GM18867 (cell line): ENCODE data around the gene DESI1.
A peak's percentile ranks its signal among the peaks of the same experiment; 100 is the strongest.
"Not testable (repeated sequence)": the region's sequence is repeated elsewhere in the genome, so short reads cannot be mapped to it uniquely, and the experiment has no call there.

ENCODE experiments used
- ATAC-seq: cut with Tn5 transposase; IDR thresholded peaks from one replicate; pipeline ENCODE4 v1.9.1; 2021; ENCODE audit warnings: mild to moderate bottlenecking, moderate library complexity; ENCODE audit not compliant: unreplicated experiment

The DESI1 gene

DNA sequence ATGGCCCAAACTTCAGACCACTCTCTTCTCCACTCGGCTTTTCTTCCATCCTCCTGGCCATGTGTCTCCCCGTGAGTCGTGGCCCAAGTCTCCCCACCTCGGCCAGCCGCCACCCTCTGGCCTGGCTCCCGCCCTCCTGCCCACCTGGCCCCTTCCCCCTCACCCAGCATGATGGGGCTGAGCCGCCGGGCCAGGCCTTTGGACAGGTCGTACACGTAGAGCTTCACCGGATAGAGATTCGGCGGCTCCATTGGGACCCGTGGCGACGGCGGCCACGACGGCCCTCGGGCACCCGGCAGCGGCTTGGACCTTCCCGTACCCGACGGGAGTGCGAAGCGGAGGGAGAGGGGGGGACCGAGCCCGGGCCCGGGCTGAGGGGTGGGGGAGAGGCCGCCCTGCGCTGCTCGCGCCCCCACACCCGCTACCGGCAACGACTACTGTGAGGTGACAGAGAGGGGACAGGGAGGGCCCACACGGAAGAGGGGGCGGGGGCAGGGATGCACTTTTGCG, at the start of gene DESI1:
DESI1 (minus strand) TSS at position 455 of the 510 bp plus-strand sequence; CDS start at position 251, 204 bp downstream.
- peak; percentile 25 for ATAC-seq

DNA sequence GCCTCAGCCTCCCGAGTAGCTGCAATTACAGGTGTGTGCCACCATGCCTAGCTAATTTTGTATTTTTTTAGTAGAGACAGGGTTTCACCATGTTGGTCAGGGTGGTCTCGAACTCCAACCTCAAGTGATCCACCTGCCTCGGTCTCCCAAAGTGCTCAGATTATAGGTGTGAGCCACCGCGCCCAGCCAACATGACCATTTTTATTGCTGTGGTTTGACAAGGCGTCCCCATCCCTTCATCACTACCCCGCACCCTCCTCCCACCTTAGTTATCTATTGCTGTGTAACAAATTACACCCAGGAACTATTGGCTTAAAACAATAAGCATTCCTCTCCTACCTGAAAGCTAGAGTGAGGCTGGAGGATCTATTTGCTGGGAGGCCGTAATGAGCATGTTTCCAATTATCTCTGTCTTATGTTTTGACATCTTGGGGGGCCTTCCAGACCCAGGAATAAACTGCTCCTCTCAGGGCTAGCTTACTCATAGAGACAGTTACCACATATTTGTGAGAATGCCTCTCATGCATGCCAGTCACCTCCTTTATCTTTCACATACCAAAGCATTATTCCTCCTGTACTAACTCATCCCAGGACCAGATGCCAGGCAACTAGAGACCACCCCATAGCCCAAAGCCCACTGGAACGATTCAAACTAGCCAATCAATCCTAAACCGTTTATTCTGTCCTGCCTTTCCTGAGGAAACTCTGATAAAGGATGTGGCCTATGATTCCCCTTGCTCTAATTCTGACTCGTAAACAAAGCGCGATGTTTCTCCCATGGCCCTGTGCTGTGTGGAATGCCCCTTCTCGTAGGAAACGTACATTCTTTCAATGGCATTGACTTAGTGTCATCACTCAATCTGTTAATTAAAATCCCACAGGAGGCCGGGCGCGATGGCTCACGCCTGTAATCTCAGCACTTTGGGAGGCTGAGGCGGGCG, 48.4 kb upstream of the DESI1 start:
- ATAC-seq = no peak

DNA sequence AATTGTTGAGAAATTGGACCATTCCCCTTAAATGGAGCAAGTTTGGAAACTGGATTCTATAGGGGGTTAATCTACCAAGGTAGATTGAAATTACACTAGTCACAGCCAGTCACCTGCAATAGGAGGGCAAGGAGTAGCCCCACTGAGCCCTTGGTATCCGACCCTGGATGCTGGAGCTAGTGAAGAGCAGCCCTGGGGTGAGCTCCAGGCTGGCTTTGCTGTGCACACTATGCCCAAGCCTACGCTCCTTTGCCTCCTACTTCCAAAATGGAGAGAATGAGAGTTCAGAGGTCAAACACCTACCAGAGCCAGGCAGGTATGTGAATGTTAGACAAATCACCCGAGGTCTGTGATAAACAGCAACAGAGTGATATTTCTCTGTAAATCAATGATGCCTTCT, 44.1 kb upstream of the DESI1 start:
- ATAC-seq = no peak

DNA sequence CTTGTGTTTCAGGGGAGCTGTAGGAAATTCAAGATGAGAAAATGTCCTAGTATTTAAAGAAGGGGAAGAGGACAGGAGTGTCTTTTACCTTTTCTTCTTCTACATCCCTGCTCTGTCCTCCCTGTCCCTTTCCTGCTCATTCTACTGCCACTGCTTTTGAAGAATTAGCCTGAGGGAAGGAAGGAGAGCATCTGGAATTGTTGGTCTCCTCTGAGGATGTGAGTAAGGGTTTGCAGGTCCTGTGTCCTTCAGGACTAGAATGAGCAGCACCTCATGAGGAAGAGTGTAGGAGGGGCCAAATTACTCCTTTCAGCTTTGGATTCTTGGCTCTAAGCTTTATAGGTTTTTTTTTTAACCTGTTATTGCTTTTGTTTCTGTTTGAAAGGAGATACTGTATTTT, 43.6 kb upstream of the DESI1 start:
- no peak for ATAC-seq

DNA sequence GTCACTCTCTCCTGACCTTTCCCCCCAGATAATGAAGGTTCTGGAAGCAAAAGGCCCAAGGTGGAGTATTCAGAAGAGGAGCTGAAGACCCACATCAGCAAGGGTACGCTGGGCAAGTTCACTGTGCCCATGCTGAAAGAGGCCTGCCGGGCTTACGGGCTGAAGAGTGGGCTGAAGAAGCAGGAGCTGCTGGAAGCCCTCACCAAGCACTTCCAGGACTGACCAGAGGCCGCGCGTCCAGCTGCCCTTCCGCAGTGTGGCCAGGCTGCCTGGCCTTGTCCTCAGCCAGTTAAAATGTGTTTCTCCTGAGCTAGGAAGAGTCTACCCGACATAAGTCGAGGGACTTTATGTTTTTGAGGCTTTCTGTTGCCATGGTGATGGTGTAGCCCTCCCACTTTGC, 42.8 kb upstream of the DESI1 start:
- not testable (repeated sequence) for ATAC-seq

DNA sequence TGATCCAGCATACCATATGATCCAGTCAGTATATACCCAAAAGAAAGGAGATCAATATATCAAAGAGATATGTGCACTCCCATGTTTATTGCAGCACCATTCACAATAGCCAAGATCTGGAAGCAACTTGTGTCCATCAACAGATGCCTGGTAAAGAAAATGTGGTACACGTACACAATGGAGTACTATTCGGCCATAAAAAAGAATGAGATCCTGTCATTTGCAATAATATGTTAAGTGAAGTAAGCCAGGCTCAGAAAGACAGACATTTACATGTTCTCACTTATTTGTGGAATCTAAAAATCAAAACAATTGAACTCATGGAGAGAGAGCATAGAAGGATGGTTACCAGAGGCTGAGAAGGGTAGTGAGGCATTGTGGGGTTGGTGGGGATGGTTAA, 40.9 kb upstream of the DESI1 start:
- ATAC-seq = no peak

DNA sequence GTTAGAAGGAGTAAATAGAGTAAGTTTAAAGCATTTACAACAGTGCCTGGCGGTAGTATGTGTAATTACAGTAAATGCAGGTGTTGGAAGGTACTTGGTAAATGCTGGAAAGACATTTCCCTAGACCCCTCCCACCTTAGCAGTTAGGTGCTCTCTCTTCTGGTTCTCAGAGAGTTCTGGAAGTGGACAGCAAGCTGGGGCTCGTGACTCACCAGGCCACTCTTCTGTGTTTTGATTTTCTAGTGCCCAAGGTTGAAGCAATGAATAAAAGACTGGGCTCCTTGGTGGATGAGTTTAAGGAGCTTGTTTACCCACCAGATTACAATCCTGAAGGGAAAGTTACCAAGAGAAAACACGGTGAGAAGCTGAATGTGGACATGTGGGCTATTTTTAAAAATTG, 40.2 kb upstream of the DESI1 start:
- ATAC-seq = no peak

DNA sequence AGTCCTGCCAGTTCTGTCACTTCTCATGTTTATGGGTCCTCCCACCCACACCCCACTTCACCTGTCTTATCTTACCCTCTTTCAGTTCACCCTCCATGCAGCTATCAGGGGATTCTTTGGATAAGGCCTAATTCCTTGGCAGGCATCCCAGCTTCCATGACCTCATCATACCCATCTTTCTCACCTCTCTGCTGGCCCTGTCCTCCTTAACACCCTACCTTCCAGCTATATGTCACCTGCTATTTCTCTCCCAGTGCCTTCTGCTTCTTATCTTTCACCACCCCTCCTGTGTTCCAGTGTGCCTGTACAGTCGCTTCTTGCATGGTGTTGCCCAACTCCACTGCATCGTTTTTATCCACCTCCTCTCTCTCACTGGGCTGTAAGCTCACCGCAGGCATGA, 39.6 kb upstream of the DESI1 start:
- ATAC-seq = no peak

DNA sequence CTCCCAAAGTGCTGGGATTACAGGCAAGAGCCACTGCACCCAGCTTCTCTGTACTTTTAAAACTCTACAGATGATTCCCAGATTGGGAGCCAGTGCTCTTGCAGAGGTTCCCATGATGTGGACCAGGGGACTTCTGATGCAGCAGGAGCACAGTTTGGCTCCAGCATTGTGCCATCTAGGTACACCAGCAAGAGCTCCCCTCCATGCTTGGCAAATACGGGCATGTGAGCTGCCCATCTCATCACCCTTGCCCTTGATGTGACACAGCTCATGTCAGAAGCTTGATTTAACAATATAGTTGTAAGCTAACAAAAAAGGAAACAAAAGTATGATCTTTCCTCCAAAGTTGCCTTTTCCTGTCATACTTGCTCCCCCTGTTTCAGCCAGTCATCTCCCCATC, 39.1 kb upstream of the DESI1 start:
- no peak for ATAC-seq

DNA sequence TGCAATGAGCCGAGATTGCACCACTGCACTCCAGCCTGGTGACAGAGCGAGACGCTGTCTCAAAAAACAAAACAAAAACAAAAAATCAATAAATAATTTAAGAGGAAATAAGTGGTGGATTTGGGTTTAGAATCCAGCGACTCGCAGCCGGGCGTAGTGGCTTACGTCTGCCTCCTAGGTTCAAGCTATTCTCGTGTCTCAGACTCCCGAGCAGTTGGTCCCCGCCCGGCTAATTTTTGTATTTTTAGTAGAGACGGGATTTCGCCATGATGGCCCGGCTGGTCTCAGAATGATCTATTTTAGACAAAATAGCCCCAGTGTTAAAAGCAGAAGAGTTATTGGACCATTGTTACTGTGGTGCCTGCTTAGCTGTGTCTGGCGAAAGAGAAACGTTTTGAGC, 38.0 kb upstream of the DESI1 start:
- ATAC-seq = no peak

DNA sequence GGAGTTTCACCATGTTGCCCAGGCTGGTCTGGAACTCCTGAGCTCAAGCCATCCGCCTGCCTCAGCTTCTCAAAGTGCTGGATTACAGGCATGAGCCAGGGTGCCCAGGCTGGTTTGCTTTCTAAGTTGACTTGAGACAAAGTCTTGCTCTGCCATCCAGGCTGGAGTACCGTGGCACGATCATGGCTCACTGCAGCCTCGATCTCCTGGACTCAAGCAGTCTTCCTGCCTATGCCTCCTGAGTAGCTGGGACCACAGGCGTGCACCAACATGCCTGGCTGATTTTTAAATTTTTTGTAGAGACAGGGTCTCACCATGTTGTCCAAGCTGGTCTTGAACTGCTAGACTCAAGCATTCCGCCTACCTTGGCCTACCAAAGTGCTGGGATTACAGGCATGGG, 36.9 kb upstream of the DESI1 start:
- no peak for ATAC-seq

DNA sequence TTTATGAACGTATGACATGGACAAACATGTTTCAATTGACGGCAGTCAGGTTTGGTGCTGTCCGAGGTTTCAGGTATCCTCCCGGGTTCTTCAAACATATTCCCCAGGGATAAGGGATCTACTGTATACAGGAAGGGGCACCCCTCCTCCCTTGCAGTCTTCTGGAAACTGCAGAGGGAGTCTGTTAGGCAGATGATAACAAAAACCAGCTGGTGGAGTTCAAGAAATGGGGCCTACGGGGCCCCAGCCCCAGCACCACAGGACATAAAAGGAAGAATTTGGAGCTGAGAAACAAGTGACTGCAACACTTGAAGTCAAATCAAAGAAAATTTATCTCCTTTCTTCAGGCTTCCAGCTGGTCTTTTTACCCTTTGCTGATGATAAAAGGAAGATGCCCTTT, 35.7 kb upstream of the DESI1 start:
- no peak for ATAC-seq

DNA sequence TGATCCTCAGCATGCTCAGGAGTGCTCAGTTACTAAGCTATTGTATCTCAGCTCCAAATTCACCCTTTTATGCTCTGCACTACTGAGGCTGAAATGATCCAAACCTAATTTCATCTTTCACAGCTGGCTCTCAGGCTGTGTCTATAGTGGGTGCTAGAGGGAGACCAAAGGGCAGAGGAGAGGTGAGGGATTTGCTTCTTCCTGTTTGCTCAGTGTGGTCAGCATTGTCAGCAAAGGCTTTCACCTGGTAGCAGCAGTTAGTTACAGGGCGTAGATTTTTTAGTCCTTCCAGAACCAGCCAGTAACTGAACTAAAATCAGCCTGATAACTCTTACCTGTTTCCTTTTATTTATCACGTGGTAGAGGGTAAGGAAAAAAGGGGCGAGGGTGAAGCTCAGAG, 33.5 kb upstream of the DESI1 start:
- no peak for ATAC-seq

DNA sequence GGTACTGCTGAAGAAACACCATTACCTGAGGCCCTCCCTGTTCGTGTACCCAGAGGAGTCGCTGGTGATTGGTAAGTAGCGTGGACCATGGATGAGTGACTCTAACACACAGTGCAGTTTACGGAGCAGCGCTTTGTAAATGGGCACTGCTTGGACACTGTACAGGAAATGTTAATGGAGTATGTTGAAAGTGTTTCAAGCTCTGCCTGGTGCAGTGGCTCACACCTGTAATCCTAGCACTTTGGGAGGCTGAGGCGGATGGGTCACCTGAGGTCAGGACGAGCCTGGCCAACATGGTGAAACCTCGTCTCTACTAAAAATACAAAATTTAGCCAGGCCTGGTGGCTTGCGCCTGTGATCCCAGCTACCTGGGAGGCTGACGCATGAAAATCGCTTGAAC, 30.0 kb upstream of the DESI1 start:
- no peak for ATAC-seq

DNA sequence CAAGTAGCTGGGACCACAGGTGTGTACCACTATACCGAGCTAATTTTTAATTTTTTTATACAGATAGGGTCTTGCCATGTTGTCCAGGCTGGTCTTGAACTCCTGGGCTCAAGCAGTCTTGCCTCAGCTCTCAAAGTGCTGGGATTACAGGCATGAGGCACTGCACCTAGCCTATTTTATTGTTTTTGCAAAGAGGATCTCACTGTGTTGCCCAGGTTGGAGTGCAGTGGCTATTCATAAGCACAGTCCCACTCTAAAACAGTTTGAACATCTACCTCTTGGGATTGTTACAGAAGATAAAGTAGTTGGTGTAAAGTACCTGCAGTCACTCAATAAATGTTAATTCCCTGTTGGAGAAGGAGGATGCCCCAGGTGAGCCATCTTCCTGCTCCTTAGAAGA, 29.4 kb upstream of the DESI1 start:
- no peak for ATAC-seq

DNA sequence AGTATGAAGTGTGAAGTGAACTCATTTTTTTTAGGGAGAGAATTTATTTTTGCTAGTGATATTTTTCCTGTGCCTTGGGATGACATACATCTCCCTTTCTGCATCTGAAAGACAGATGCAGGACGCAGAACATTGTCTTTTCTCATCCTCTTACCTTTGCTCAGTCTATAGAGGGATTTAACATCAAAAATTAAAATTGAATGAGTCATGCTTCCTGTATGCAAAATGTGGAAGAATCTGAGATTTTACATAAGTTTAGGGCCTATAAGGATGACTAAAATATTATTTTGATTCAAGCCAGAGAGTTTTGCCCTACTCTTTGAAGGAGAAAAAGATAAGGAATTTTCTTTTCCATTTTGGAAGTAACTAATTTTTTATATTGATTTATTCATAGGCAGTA, 27.6 kb upstream of the DESI1 start:
- ATAC-seq = no peak

DNA sequence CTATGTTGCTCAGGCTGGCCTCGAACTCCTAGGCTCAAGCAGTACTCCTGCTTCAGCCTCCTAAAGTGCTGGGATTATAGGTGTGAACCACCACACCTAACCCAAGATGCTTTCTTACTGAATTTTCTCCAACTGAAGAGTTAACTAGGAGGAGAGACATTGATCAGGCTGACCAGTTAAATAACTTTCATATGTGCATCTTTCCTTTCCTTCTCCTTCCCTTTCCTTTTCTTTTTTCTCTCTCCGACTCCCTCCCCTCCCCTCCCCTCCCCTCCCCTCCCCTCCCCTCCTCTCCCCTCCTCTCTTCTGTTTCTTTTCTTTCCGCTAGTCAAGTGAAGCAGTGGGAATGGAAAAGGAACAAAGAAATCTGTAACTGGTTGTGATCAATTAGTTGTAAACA, 26.9 kb upstream of the DESI1 start:
- no peak for ATAC-seq

DNA sequence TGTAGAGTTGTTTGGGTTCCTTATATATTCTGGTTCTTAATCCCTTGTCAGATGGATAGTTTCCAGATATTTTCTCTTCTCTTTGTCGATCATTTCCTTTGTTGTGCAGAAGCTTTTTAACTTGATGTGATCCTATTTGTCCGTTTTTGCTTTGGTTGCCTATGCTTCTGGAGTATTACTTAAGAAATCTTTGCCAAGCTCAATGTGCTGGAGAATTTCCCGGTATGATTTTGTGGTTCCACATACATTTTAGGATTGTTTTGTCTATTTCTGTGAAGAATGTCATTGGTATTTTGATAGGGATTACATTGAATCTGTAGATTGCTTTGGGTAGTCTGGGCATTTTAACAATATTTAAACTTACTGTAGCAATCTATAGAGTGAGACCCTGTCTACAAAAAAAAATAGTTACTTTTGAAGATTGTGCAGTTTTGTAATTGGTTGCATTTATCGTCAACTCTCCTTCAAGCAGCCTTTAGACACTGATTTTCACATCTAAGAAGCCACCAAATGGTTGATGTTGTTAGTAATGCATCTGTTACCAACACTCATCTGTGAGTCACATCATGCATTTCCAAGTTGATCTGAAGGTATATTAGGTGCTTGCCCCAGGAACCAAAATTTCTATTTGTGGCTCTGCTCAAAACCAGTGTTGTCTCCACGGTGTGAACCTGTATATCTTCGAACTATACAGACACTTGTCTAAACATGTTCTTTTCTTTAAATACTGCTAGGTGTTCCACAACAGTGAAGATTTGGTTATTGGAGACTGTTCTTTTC, 21.7 kb upstream of the DESI1 start:
- ATAC-seq = no peak

DNA sequence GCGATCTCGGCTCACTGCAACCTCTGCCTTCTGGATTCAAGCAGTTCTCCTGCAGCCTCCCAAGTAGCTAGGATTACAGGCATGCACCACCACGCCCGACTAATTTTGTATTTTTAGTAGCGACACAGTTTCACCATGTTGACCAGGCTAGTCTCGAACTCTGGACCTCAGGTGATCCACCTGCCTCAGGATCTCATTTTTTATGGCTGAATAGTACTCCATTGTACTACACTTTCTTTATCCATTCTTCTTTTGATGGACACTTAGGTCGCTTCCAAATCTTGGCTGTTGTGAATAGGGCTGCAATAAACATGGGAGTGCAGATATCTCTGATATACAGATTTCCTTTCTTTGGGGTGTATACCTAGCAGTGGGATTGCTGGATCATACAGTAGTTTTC, 21.0 kb upstream of the DESI1 start:
- ATAC-seq = no peak

DNA sequence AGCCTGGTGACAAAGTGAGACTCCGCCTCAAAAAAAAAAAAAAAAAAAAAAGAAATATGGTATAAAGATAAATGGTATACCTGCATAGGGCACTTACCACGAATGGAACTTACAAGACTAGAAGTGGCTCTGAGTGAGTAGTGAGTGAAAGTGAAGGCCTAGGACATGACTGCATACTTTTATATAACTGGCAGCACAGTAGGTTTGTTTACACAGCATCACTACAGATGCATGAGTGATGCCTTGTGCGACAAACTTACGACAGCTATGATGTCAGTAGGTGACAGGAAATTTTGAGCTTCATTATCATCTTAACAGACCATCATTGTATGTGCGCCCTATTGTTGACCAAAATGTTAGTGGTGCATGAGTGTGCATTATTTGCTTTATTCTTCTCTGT, 17.9 kb upstream of the DESI1 start:
- no peak for ATAC-seq

DNA sequence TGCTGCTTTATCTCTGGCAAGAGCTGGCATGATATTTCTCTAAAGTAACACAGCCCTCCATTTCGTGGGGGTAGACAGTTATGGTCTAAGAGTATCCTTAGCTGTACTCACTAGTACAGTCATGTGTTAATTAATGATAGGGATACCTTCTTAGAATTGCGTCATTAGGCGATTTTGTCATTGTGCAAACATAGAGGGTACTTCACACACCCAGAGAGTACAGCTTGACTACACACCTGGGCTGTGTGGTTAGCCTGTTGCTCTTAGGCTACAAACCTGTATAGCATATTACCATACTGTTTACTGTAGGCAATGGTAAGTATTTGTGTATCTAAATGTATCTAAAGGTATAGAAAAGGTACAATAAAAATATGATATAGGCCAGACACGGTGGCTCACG, 17.3 kb upstream of the DESI1 start:
- ATAC-seq = no peak

DNA sequence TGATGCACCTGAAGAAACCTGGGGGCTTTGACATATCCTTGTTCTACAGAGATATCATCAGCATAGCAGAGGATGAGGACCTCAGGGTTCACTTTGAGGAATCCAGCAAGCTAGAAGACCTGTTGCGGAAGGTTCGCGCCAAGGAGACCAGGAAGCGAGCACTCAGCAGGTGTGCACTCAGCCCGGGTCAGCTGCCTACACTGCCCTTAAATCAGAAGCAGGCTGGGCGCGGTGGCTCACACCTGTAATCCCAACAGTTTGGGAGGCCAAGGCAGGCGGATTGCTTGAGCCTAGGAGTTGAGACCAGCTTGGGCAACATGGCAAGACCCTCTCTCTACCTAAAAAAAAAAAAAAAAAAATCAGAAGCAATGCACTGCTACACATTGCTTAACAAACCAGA, 16.8 kb upstream of the DESI1 start:
- not testable (repeated sequence) for ATAC-seq
